ENCODE measurements around the gene SIPA1L3. TPM values are rescaled to one million over a fixed set of nuclear protein-coding genes. Genes with fewer than 3 reads are reported as not detected.
"Not testable (repeated sequence)": the region's sequence is repeated elsewhere in the genome, so short reads cannot be mapped to it uniquely, and the experiment has no call there.

The SIPA1L3 gene
- total RNA-seq, 1 donor from 2014 or later: 77.2 TPM

- no peak for DNase-seq (ENCODE audit: low read depth)
Observed at GRCh38 chr19:38211766-38212165, 304.8 kb downstream of the SIPA1L3 start.

- DNase-seq (ENCODE audit: low read depth): no peak
Observed at GRCh38 chr19:38213469-38213868, 306.5 kb downstream of the SIPA1L3 start.

- DNase-seq (ENCODE audit: low read depth): peak; percentile 89
Observed at GRCh38 chr19:38213911-38214625, 307.1 kb downstream of the SIPA1L3 start.

GRCh38 chr19:38216785-38217641 is 310.0 kb downstream of the SIPA1L3 start:
- no peak for DNase-seq (ENCODE audit: low read depth)

- DNase-seq (ENCODE audit: low read depth): no peak
Observed at GRCh38 chr19:38218204-38218603, 311.2 kb downstream of the SIPA1L3 start.

- DNase-seq (ENCODE audit: low read depth): no peak
Observed at GRCh38 chr19:38219221-38219620, 312.2 kb downstream of the SIPA1L3 start.

- no peak for DNase-seq (ENCODE audit: low read depth)
Observed at GRCh38 chr19:38221421-38221820, 314.4 kb downstream of the SIPA1L3 start.

- DNase-seq (ENCODE audit: low read depth): no peak
Observed at GRCh38 chr19:38221919-38222830, 315.2 kb downstream of the SIPA1L3 start.

- DNase-seq (ENCODE audit: low read depth): no peak
Observed at GRCh38 chr19:38223119-38223523, 316.1 kb downstream of the SIPA1L3 start.

- no peak for DNase-seq (ENCODE audit: low read depth)
Observed at GRCh38 chr19:38223617-38224013, 316.6 kb downstream of the SIPA1L3 start.

GRCh38 chr19:38224014-38224862 is 317.2 kb downstream of the SIPA1L3 start, which contains the start of gene DPF1:
DPF1 (minus strand) TSS chr19:38224222; CDS start chr19:38224142, 80 bp downstream.
- peak; percentile 23 for DNase-seq (ENCODE audit: low read depth)

- DNase-seq (ENCODE audit: low read depth): not testable (repeated sequence)
Observed at GRCh38 chr19:38224863-38225218, 317.8 kb downstream of the SIPA1L3 start.

- DNase-seq (ENCODE audit: low read depth): no peak
Observed at GRCh38 chr19:38227287-38228004, 320.4 kb downstream of the SIPA1L3 start.

- DNase-seq (ENCODE audit: low read depth): no peak
Observed at GRCh38 chr19:38228005-38228377, 321.0 kb downstream of the SIPA1L3 start.

GRCh38 chr19:38228491-38229439 is 321.8 kb downstream of the SIPA1L3 start:
- no peak for DNase-seq (ENCODE audit: low read depth)

GRCh38 chr19:38229585-38230073 is 322.6 kb downstream of the SIPA1L3 start:
- peak; percentile 36 for DNase-seq (ENCODE audit: low read depth)

- not testable (repeated sequence) for DNase-seq (ENCODE audit: low read depth)
Observed at GRCh38 chr19:38230506-38231133, 323.6 kb downstream of the SIPA1L3 start.

GRCh38 chr19:38231918-38232317 is 324.9 kb downstream of the SIPA1L3 start:
- no peak for DNase-seq (ENCODE audit: low read depth)
